Fibroblast of skin of right quadriceps (primary cell): ENCODE results near the gene C5.
"Not testable (repeated sequence)": the region's sequence is repeated elsewhere in the genome, so short reads cannot be mapped to it uniquely, and the experiment has no call there.

ENCODE experiments used
- DNase-seq: peaks from one replicate; pipeline ENCODE4 v3.0.0-alpha.2; 2013

Gene C5

DNA sequence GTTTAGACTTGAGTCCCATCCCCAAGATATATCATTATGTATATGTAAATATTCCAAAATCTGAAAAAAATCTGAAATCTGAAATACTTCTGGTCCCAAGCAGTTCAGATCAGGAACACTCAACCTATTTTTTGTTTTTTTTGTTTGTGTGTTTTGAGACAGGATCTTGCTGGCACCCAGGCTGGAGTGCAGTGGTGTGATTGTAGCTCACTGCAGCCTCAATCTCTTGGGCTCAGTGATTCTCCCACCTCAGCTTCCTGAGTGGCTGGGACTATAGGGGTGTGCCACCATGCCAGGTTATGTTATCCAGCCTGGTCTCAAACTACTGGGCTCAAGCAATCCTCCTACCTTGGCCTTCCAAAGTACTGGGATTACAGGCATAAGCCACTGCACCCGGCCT lies 72.8 kb downstream of the C5 start:
- DNase-seq, result no peak

DNA sequence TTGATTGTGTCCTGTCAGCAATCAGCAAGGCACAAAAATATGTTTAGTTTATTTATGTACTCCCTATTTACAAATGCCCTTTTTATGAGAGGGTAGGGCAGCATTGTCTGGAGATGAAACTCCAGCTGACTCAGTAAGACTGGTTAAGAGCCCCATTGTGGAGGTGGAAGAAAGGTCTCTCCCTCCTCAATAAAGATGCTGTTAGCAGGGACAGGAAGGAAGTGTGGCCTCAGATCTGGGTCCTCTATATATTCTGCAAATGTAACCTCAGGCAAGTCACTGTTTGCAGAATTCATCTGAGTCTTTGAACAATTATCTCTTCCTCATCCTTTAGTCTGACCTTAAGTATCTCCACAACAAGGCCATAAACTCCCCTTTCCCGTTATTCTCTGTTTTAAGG lies 75.2 kb downstream of the C5 start:
- no peak for DNase-seq

DNA sequence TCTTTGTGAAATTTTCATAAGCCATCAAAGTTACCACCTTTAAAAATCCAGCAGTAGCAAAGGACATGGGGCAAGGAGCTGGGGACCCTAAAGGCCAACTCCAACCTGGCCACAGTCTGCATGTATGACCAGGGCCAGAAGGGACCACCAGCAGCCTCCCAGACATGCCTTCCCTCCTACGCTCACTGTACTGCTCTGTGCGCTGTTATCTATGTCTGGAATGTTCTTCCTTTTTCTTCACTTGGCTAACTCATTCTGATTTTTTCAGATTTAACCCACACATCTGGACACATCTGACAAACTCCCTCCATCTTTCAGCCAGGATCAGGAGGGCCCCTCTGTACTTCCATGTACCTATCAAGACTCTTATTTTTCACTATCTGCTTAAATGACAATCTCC lies 75.9 kb downstream of the C5 start:
- no peak for DNase-seq

DNA sequence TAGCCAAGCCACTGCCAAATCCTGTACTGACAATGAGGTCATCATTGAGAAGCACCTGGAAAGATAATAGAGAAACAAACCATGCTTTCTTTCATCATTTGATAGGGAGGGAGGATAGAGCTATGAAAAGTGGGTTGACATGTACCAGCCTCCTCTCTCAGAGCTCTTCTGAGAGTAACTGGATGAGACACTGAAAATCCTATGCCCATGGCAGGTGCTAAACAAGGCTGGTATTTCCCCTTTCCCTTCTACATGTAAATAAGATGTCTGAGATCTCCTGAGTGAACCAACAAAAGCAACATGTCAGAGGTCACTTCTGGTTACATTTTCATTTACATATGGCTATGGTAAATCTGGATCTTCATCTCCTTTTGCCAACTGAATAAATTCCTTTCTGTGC lies 78.1 kb downstream of the C5 start:
- no peak for DNase-seq

DNA sequence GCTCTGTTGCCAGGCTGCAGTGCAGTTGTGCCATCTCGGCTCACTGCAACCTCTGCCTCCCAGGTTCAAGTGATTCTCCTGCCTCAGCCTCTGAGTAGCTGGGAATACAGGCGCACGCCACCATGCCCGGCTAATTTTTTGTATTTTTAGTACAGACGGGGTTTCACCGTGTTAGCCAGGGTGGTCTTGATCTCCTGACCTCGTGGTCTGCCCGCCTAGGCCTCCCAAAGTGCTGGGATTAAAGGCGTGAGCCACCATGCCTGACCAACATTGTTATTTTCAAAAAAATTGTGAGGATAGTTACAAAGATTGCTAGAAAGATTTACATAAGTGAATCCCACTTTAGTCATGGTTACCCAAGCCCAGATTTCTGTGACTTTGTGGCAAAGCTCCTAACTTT lies 78.6 kb downstream of the C5 start:
- not testable (repeated sequence) for DNase-seq

DNA sequence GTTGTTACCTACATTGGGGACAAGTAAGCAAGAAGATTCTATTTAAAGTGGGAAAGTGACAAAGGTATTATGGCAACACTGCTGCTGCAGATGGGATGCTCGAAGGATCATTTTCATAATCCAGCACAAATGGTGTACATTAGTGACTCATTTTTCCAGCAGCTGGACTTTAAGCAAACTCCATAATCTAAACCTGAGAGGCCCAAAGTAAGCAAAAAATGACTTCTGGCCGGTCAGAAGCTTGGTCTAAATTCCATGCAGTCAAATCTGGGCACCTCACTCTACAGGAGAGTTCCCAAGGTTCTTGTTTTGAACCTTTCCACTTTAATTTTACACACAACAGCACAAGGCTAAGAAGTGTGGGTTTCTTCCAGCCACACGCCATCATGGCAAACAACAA lies 79.8 kb downstream of the C5 start:
- DNase-seq, result peak; percentile 11

DNA sequence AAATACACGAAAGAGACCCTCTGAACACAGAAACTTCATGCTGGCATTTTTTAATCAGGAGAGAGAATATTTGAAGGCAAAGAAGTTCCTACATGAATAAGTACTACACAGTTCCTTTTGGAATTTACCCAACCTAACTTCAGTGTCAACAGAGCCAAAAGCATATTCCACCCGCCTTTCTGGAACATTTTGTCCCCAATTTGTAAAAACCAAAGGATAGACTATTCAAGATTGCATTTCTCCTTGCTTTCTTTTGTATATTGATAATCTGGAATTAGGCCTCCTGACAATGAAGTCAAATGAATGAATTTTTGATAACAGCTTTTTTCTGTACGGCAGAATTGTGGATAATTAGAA lies 84.1 kb downstream of the C5 start:
- no peak for DNase-seq

DNA sequence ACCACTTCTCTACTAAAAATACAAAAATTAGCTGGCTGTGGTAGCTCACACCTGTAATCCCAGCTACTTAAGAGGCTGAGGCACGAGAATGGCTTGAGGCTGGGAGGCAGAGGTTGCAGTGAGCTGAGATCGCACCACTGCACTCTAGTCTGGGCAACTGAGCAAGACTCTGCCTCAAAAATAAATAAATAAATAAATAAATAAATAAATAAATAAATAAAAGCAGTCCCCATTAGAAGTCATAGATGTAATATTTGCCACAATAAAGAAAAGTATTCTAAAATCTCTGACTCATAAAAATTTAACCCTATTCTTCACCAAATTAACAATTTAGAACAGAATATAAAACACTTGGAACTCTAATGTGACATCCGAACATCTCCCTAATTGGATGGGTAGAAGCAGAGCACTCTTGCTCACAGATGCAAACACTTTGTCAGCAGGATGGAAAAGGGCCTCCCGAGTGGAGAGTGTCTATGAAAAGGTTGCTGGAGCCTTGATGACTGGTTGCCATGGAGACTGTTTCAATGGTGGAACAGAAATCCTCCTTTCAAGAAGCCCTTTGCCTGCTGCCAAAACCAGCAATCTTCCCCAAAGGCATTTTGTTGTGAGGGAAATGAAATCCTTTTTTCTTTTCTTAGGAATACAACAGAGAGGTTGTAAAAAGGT lies 84.6 kb downstream of the C5 start:
- DNase-seq, result no peak

DNA sequence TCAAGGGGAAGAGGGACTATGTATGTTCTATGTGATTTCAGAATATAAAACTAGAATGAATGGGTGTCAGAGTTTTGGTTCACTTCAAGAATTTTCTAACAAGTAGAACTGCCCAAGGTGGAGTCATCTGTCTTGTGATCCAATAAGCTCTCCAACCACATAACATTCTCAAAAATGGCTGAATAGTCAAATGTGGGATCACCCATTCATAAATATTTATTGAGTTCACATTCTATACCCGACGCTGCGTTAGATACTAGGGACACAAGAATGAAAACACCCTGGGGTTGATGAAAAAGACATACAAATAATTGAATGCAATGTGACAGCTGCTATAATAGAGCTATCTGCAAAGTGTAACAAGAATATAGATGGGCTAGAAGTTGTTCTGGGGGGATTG lies 88.1 kb downstream of the C5 start:
- no peak for DNase-seq

DNA sequence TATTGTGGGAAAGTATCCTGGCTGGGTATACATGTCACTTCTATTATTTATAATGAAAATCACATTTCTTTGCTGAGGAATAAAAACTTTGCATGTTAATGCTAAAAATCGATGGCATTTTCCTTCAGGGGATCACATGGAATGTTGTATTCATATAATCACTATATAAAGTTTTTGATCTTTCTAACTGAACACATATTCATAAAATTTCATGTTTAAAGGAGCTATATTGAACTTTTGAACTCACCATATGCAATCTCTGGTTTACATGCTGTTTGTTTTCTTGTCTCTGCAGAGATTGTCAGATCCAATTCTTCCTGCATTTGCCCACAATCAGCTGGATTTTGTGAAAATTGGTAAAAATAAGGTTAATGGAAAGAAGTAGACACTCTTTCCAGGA lies 90.1 kb downstream of the C5 start:
- no peak for DNase-seq

DNA sequence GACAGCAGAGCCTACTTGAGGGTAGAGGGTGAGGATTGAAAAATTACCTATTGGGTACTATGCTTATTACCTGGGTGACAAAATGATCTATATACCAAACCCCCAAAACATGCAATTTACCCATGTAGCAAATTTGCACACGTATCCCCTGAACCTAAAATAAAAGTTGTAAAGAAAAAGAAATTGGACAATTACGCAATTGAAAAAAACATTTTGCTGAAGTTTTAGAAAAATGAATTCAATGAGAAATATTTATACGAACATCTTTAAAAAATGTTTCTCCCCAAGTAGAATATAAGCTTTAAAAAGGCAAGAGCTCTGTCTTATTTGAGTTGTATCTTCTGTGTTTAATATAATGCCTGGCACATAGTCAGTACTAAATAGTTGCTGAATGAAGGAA lies 93.2 kb downstream of the C5 start:
- no peak for DNase-seq

DNA sequence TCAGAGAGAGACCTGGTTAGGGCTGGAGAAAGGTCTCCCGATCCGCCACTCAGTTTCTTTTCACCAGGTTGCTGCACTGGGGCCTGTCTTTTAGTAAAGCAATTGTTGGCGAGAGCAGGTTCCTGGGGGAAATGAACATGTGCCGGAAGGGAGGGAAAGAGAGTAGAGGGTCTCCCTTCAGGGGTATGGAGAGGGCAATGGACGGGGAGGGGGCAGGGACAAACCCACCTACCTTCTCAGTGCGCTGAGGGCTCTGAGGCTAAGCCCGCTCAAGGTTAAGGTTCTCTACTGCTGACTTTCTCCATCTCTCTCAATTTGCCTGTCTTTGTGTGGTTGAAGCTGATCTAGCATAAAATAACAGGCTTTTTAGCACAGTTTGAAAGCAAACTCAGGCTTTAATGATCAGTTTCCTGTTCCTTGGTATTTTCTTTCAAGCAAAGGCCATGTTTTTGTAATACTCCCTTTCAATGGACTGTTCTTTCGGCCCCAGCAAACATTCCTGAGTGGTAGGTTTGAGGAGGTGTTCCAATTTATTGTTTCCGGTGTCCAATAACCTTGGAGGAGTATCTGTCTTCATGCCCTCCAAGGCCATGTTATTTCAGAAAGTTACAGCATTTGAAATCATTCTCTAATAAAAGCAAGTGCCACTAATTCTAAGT lies 98.0 kb downstream of the C5 start:
- no peak for DNase-seq

DNA sequence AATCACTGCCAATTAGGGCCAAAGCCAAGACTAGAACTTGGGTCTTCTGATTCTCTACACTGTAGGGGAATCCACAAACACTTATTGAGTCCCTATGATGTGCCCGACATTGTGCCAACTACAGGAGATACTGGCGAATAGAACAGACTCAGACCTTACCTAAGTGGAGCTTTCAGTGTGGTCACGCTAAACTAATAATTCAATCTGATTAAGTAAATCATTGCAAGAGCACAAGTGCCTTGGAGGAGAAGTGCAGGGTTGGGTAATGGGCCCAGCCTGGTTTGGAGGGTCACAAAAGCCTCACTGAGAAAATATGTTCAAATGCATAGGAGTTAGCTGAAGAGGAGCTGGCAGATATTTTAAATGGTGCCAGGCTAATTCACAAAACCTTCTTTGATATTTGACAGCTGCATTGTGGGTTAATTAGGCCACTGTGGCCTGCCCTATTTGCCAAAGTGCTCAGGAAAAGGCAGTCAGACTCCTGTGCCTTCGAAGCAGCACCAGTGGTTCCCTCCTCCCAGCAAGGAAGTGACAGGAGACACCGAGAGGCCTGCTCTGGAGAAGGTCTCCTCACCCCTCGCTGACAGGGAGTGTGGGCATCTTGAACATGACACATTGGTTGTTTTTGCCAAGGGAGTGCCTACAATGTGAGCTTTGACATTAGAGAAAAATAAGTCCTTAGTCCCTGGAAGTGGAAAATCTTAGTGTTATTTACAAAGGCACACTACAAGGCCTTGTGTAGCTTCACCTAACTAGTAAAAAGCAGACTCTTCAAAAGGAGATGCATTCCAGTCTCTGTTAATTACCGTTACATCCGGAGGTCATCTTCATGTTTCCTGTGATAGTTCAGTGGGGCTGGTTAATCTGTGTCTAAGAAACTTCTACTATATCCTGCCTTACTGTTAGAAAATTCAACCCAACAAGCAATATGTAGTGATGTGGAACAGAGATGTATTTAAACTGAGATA lies 99.4 kb downstream of the C5 start:
- no peak for DNase-seq

DNA sequence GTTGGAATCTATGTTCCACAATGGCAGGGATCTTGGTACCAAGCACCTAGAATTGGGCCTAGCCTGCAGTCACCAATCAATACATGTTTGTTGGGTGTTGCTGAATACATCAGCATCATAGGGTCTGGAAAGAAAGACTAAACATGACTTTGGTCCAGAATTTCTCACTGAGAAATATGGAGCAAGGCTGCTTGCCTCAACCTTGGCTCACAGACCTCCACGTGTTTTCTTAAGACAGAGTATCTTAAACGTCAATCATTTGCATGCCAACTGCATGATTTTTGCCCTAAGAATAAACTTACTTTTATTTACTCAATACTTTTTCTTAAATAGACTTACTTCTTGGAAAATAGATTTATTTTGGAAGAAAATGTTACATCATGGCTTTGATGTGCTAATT lies 100.8 kb downstream of the C5 start:
- no peak for DNase-seq

DNA sequence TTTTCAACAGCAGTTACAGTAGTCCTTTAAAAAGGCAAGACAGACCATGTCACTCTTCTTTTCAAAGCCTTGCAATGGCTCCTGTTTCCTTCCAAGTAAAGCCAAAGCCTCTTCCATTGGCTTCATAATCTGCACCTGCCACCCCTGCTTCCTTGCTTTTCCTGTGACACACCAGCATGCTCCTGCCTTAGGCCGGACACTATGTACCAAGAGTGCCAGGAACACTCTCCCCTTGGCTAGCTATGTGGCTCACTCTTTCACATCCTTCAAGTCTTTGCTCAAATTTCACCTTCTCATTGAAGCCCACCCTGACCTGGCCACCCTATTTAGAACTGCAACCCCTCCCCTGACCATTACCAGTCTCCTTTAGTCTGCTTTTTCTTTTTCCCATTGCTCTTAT lies 101.3 kb downstream of the C5 start:
- DNase-seq, result no peak

DNA sequence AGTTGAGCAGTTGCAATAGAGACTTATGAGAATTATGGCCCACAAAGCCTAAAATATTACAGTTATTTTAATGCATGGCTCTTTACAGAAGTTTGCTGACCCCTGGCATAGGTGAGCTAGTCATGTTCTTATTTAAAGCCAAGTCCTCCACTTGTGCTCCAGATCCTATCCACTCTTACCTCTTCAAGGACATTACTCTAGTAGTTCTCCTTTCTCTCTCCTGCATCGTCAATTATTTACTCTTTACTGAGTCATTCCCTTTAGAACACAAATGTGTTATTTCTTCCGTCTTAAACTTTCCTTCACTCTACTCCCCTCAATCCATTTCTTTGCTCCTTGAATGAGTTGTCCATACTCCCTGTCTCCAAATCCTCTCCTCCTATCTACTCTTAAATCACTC lies 102.9 kb downstream of the C5 start:
- DNase-seq, result no peak

DNA sequence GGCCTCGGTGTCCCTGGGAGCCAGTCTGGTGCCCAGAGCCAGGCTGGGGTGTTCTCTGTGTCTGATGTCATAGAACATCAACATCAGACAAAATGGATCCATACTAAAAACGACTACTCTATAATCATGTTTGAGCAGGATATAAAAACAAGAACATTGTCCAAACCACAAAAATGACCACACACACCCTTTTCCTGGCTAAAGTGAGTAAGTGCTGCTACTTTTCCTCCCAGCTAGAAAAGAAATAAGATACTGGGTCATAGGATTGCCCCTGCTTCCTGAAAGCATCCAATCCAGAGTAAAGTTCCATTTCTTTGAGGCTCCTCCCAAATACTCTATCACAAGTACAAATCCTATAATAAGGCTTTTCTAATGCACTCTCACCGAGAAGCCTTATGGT lies 103.8 kb downstream of the C5 start:
- DNase-seq, result no peak

DNA sequence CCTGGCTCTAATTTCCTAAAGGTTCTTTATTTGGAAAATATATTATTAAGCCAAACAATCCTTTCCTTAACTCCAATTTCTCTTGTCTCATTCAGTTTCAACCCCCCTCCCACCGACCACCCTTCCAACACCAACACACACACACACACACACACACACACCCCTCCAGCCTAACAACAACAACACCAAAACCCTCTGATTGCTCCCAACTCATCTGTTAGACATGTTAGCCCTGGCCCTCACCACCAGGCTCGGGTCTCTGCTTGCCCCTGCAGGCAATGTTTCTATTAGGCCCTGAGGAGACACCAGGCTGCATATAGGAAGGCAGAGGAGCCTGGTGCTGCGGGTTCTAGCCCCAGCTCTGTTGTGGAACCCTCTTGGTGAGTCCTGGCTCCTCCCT lies 105.1 kb downstream of the C5 start:
- no peak for DNase-seq

DNA sequence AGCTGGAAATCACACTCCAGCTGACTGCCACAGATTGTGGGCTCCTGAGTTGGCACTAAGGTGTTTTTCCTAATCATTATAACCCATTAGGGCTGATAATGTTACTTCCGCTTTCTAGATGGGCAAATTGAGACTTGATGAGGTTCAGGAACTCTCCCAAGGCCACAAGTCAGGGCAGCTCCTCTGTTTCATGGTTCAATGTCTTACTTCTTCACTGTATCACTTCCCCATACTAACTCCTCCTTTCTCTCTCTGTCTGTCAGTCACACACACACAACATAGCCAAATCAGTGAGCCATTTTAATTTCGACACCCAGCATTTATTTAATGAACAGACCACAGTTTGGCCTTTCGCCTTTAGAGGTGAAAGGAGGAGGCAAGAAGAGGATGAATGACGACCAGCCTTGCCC lies 105.6 kb downstream of the C5 start:
- DNase-seq, result no peak

DNA sequence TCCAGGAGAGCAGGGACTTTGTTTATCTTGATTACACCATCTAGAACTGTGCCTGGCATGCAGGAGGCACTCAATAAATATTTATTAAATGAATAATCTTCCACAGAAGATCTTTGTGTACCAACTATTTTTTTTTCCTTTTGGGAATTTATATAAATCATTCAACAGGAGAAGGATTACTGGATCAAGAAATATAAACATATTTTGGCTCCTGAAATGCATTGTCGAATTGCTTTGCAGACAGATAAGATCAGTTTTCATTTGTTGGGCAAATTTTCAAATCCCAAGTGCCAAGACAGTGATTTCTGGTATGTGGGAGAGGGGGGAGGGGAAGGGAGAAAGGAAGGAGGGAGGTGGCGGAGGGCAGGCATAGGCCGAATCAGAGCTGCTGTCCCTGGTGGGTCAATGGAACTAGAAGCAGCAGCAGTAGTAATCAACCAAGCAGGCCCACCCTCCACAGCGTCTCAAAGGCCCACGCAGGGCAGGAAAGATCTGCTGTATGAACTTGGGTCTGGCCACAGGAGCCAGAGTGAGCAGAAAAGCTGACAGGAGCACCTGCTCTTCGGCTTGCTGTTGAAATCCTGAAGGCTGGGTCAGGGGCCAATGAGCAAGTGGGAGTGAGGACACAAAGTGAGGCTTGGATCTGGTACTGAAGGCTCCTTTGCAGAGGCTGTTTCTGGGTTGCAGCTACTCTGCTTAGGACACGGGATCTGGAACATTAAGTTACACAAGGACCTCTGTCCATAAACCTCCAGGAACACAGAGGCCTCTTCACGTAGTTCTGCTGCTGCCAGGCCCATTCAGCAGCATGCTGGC lies 107.7 kb downstream of the C5 start:
- DNase-seq, result no peak

DNA sequence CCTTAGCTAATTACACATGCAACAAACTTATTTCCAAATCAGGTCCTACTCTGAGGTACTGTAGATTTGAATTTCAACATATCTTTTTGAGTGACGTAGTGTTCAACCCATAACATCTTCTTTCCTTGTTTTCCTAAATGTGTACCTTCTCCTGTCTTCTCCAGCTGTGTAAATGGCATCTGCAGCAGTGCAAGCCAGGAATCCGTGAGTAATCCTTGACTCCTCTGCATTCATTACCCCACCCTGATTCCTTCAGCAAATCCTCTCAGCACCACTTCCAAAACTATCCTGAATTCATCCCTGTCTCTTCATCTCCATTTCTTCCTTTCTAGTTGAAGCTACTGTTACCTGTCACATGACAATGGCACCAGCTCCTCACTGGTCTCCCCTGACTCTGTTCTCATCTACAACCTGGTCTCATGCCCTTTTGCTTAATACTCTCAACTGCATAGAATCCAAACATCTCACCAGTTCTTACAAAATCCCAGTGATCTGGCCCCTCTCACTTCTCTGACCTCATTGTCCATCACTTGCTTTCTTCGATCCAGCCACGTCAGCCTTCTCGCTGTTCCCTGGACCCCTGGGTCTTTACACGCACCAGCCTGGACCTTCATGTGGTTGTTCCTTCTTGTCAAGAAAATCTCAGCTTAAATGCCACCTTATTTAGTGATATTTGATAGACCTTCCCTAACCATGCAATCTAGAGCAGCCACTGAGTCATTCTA lies 108.9 kb downstream of the C5 start:
- DNase-seq, result peak; percentile 30

DNA sequence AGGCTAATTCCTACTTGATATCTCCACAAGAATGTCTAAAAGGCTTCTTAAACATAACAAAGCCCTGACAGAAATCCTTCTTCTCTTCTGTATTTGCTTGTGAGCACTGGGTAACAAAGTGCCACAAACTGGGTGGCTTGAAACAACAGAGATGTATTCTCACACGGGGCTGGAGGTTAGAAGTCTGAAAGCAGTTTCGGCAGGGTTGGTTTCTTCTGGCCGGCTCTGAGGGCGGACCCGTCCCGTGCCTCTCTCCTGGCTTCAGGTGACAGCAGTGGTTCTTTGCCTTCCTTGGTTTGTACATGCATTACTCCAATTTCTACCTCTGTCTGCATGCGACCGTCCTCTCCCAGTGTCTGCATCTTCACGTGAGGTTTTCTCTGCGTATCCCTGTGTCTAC lies 109.5 kb downstream of the C5 start:
- no peak for DNase-seq

DNA sequence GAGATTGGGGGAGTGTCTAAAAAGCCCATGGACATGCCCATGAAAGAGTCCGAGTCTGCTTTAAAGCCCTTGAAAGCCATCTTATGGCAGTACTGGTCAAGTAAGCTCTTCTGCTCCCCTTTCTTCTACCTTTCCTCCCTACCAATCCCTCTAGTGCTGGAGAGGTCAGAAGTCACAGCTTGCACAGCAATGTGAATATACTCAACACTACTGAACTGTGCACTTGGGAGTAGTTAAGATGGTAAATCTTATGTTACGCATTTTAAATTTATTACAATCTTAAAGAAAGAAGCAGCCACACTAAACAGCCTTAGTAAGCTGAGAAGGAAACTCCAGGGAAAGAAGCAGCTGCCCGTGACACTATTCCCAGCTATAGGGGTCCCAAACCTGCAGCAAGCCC lies 111.2 kb downstream of the C5 start:
- DNase-seq, result no peak
